DMS153 (cell line): ENCODE results near the gene SMIM23.

Source experiments
- DNase-seq: peaks from one replicate; lab custom pipeline; 2025; lab: John Stamatoyannopoulos, UW

Gene SMIM23

DNA sequence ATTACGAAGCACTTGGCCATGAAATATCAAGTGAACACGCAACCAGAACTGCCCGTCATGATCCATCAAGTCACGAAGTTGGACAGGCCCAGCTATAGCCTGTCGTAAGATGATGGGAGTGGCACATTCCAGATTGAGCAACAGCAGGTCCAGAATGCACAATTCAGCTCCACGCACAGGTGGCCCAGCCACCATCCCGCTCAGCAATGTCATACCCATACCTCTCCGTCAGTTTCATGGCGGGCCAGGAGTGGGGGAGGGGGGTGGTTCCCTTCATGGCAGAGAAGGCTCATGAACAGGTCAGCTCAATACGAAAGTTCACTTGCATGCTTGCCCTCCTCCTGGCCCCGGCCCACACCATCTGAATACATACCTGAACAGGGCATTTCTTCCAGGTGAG is 34.9 kb downstream of the SMIM23 start:
- no peak for DNase-seq

DNA sequence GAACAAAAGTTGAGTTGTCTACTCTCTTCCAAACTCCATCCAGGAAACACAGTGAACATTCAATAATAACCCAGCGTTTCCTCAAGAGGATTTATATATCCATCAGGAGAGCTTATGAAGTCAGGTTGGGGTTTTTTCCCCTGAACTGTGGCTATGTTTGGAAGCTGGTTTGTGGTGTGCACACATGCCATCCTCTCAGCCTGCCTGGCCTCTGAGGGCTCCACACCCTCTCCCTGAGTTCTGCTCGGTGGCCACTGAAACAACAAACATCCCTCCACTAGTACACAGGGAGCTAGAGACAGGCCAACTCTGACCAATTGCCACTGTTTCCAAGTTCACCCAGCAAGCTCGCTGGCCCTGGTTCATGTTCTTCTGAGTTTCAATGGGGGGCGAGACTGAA is 35.7 kb downstream of the SMIM23 start:
- no peak for DNase-seq

DNA sequence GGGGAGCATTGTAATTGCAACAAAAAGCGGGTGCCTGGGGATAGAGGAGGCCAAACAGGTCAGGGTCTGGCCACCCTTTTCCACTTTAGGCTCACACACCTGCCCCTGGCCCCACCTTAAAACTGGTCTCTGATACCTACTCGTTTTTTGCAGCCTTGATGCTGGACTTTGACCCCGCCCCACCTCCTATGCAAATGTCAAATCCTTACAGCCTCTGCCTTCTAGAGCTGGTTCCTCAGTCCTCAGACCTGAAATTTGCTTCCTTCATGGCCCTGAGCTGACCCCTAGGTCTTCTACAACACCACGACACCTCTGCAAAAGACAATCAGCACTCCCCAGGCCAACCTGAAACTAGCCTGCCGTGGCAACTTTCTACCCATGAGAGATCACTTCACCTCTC is 37.7 kb downstream of the SMIM23 start:
- no peak for DNase-seq

DNA sequence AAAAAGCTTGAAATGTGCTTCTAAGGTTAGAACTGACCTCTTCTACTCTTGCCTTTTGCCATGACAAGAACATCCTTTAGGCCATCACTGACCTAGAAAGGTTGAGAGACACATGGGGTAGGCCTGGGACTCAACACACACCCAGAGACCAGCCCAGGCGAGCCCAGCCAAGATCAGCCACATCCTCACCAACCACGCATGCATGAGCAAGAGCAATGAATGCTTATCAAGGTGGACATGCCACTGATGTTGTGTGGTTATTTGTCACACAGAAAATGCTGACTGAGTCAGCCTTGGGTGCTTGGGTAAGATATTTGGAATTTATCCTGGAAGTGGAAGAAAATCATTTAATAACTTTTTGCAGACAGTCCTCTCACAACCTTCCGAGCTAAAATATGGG is 39.4 kb downstream of the SMIM23 start:
- no peak for DNase-seq

DNA sequence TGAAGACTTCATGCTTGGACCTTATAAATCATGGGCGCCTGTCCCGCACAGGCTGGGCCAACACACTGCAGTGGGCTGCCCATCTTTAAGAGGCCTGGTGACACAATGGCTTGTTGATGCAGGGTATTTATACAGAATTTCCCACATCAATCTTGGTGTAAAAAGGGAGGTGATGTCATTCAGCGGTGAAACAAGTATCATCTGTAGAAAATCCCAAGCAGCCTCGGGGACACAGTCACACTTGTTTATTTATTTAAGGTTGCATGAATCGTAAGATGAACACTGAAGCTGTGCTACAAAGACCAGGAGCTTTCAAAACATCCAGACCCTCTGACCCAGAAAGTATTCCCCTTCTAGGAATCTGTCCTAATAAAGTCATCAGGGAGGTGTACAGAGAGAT is 40.5 kb downstream of the SMIM23 start:
- DNase-seq: no peak

DNA sequence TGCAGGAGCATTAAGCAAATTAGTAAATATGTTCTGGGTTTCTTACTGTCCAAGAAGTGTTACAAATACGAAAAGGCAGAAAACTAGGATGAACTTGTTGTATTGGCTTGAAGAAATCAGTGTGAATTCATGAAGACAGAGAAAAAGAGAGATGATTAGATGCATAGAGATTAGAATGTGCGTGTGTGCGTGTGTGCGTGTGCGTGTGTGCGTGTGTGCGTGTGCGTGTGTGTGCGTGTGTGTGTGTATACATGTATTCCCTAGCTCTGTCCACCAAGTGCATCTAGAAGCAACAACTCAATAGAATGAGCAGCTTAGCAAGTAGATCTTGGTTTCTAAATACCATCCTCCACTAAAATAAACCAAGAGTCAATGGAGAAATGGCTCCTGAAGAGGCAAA is 41.5 kb downstream of the SMIM23 start:
- DNase-seq: no peak

DNA sequence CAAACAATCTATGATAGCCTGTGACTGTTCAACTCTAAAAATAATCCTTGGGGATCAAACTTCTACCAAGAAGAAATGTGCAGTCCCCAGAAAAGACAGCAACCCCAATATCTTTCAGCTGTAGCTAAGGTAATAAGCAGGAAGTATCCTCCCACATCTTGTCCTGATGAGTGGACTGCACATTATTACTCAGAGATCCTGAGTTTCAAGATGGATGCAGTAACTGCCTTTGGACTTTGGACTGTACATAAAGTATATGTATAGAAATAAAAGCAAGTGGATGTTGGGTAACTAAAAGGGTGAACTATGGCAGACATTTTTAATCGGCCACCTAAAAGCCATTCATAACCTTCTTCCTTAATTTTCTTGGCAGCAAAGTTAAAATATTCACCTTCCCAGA is 45.1 kb downstream of the SMIM23 start:
- DNase-seq: no peak

DNA sequence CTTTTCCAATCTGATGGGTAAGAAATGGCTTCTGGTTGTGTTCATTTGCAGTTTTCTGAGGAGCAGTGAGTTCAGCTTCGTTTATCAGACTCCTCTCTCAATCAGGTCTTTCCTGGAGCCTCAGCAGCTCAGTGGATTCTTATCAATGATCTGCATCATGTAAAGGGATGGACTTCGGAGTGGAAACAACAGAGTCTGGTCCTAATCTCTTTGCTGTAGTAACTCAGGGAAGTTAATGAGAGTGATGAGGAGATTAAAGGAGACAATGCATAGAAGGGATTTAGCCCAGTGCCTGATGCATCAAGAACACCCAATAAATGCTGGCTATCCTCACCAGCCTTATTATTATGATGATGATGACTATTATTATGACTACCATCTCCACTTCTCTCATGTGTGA is 47.2 kb downstream of the SMIM23 start:
- no peak for DNase-seq

DNA sequence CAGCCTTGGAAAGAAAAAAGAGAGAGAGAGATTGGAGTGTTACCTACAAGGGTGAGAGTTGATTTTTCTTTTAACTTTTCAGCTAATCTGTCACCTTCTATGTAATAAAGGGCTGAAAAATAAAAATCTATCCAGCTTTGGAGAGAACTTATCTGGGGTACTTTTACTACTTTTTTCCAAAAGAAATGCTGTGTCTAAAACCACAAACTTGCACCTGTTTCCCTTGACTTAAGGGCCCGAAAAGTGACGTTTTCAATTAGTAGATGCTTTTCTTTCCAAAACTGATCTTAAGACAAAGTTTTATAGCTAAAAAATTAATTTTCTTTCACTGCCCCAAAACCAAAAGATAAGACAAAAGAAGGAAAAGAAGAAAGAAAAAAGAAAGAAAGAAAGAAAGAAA is 48.8 kb downstream of the SMIM23 start:
- DNase-seq: no peak

DNA sequence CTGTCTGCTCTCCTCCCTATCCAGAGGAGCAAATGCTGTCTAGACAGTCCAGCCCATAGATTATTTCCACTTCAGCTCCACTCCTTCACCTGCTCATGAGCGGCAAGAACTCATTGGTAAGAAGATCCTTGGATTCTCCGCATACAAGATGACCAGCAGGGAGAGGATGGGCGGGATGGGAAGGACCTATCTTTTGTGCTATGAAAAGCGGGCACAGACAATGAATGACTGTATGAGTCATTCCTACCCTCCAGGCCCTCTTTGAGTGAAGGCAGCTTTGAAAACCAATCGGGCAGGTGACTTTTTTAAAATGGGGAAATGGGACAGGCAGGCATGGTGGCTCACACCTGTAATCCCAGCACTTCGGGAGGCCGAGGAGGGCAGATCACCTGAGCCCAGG is 49.4 kb downstream of the SMIM23 start:
- no peak for DNase-seq

DNA sequence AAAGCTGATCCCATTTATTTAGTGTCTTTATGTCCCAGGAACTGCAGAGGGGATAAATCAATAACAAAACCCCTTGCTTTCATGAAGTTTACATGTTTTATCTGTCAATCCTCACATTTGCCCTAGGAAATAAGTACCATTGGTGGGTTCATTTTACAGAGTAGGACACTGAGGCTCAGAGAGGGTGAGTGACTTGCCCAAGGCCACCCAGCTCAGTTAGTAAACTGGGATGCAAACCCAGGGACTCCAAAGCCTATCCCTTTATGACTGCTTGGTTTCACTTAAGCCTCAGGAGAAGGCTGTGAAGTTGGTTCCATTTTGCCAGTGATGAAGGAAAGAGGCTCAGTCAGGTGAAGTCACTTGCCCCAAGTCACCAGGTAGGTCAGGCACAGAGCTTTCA is 51.9 kb downstream of the SMIM23 start:
- no peak for DNase-seq

DNA sequence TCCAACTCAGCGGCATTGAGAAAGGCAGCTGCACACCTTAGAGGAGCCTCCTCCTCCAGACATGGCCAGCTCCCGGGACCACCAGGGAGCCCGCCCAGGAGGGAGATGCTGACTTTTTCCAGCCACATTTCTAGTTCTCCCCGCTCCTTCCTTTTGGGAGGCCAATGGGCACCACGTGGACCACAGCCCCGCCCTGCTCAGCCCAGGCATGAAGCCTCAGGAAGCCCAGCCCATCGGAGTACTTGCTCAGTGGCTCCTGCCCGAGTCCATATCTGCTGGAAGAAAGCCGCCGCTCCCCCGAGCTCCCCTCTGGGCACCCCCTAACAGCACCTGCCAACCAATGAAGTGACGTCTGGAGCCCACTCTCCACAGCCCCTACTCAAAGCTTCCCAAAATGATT is 52.4 kb downstream of the SMIM23 start:
- no peak for DNase-seq

DNA sequence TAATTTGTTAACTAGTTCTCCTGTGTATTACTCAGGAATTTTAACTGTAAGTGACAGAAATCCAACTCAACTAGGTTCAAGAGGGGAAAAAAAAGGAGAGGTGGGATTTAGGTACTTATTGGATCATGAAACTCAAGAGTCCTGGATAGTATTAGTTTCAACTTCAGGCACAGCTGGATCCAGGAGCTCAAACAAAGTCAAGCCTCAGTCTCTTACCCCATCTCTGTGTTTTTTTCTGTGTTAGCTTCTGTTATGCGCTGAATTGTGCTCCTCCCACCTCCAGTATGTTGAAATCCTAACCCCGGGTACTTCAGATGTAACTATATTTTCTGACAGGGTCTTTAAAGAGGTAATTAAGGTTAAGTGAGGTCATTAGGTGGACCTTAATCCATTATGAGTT is 53.5 kb downstream of the SMIM23 start:
- no peak for DNase-seq

DNA sequence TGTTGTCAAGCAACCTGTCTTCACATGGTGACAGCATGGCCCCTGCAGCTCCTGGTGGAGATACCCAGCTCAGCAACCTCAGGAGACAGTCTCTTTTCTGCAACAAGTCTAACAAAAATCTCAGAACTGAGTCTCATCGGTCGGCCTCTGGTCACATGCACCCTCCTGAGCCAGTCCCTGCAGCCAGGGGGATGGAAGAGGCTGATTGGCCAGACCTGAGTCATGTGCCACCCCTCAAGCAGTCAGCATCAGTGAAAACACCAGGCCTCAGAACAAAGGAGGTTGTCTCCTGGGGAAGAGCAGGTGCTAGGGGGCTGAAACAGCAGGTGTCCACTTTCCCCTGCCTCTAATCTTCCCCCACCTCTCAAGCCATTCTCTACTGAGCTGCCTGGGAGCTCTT is 54.4 kb downstream of the SMIM23 start:
- DNase-seq: no peak
